Vagina (tissue), 2 donors: ENCODE results near the gene CCNT2.

Experiments used
- POLR2A ChIP-seq, 2 donors: fragments of 450-650 bp; IDR thresholded peaks; one replicate each; pipeline ENCODE4 v1.6.1; 2017; ENCODE audit warnings: antibody characterized with exemption in 2 of 2, mild to moderate bottlenecking in 2 of 2, moderate library complexity in 2 of 2
- TF ChIP-seq, protein P1 (sequence below), 3 experiments: fragments of 450-650 bp in 2 of 3; fragments of 200-600 bp in 1 of 3; sonication (generic) in 1 of 3; IDR thresholded peaks; one replicate each; pipeline ENCODE4 v1.5.1; 2017 to 2019; ENCODE audit warnings: antibody characterized with exemption in 3 of 3, mild to moderate bottlenecking in 2 of 3, moderate library complexity in 2 of 3

GRCh38 chr2:134918526-134919340, at the start of gene CCNT2:
- TF ChIP-seq, protein P1, sequence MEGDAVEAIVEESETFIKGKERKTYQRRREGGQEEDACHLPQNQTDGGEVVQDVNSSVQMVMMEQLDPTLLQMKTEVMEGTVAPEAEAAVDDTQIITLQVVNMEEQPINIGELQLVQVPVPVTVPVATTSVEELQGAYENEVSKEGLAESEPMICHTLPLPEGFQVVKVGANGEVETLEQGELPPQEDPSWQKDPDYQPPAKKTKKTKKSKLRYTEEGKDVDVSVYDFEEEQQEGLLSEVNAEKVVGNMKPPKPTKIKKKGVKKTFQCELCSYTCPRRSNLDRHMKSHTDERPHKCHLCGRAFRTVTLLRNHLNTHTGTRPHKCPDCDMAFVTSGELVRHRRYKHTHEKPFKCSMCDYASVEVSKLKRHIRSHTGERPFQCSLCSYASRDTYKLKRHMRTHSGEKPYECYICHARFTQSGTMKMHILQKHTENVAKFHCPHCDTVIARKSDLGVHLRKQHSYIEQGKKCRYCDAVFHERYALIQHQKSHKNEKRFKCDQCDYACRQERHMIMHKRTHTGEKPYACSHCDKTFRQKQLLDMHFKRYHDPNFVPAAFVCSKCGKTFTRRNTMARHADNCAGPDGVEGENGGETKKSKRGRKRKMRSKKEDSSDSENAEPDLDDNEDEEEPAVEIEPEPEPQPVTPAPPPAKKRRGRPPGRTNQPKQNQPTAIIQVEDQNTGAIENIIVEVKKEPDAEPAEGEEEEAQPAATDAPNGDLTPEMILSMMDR (IDR thresholded peaks at IDR 0.05), result peak in 1 of 3 experiments; percentile 11
- TF ChIP-seq POLR2A (IDR thresholded peaks at IDR 0.05), result peak in 1 of 2 donors; percentile 39
